Anterior cingulate cortex (tissue), 58 donors: ENCODE measurements around the gene PRDM4.

Experiments used
- DNase-seq, 58 donors: peaks; one replicate each; lab custom pipeline; 2025; lab: John Stamatoyannopoulos, UW

PRDM4 gene, protein sequence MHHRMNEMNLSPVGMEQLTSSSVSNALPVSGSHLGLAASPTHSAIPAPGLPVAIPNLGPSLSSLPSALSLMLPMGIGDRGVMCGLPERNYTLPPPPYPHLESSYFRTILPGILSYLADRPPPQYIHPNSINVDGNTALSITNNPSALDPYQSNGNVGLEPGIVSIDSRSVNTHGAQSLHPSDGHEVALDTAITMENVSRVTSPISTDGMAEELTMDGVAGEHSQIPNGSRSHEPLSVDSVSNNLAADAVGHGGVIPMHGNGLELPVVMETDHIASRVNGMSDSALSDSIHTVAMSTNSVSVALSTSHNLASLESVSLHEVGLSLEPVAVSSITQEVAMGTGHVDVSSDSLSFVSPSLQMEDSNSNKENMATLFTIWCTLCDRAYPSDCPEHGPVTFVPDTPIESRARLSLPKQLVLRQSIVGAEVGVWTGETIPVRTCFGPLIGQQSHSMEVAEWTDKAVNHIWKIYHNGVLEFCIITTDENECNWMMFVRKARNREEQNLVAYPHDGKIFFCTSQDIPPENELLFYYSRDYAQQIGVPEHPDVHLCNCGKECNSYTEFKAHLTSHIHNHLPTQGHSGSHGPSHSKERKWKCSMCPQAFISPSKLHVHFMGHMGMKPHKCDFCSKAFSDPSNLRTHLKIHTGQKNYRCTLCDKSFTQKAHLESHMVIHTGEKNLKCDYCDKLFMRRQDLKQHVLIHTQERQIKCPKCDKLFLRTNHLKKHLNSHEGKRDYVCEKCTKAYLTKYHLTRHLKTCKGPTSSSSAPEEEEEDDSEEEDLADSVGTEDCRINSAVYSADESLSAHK

GRCh38 chr12:107760809-107761501 is at the start of gene PRDM4:
TSS of gene PRDM4 (minus strand) at chr12:107761137. CDS start at chr12:107760515, 622 bp downstream.
- DNase-seq = peak; percentile 45 to 95 (median 88)

DNA sequence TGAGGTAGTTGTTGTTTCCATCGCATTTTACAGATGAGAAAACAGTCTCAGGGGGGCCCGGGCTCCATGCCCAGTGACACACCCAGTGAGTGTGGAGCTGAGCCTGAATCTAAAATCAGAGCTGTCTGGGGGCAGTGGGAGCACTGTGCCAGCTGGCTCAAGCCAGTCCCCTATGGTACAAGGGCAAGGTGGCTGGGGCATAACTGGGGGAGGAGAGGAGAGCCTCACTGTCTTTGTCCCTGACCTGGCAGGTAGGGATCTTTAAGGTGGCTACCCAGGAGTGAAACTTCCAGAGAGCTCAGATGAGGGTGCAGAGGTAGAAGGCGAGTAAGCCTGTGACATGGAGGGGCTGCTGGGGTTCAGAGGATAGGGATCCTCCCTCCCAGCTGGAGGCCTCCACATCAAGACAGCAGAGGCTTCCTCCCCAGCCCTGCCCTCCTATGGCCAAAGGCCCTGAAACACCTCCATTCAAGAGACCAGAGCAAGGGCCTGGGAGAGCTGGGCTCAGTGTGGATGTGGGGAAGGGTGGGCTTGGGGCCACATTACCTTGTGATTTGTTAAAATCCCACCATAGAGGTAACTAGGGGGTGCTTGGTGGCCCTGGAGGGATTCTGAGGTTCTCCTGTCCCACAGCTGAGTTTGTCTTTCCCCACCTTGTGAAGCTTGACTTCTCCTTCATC is 46.7 kb upstream of the PRDM4 start:
- DNase-seq = no peak

DNA sequence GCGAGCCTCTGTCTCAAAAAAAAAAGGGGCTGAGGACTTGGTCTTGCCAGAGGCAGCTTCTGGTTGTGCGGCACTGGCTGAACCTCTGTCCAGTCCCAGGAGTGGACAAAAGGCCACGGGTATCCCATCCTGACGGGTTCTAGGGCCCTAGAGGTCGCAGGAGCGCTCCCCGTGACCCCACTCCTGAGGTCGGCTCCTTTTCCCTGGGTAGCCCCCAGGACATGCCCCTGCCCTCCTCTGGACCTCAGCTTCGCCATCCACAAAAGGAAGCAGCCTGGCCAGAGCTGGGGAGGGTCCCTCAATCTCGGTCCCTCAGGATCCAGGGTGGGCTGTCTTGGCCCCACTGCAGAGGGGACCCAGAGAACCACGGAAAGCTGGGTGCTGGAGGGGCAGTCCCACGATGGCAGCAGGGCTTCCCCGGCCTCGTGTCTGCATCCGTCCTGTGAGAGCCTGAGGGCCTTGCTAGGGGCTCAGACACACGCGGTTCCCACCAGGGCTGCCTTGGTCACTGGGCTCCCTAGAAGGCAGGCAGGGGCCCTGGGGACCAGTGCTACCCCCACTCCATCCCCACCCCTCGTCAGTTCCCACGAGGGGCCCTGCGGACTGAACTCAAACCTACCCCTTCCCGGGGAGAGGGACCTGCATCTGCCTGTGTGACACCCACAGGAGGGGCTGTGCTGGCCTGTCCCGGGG is 44.7 kb upstream of the PRDM4 start:
- no peak for DNase-seq

GRCh38 chr12:107803092-107803491 is 42.2 kb upstream of the PRDM4 start:
- DNase-seq = no peak

DNA sequence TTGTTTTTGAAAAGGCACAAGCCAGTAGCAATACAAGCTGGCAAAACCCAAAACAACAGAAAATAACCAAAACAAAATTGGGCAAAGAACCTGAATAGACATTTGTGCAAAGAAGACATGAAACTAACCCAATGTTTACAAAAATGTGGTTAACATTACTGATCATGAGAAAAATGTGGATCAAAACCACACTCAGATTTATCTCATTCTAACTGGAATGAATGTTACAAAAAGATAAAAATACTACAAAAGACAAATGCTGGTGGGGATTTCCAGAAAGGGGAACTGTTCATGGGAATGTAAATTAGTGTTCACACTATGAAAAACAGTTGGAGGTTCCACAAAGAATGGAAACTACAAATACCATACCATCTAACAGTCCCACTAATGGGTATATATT is 40.2 kb upstream of the PRDM4 start:
- DNase-seq = no peak

DNA sequence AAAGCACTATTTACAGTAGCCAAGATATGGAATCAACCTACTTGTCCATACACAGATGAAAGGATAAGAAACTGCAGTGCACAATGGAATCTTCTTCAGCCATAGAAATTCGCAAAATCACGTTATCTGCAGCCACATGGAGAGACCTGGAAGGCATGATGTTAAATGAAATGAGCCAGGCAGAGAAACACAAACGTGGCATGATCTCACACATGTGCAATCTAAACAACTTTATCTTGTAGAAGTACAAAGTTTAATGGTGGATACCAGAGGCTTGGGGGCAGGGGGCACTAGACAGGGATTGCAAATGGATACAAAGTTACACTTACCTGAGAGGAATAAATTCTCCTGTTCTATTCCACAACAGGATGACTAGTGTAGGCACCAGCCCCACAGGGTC is 37.6 kb upstream of the PRDM4 start:
- no peak for DNase-seq

DNA sequence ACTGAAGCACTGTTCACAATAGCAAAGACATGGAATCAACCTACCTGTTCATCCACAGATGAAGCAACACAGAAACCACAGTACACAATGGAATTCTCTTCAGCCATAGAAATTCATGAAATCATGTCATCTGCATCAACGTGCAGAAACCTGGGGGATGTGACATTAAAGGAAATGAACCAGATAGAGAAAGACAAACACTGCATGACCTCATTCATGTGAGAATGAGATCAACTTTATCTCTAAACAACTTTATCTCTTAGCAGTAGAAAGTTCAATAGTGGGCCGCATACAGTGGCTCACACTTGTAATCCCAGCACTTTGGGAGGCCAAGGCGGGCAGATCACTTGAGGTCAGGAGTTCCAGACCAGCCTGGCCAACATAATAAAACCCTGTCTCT is 33.5 kb upstream of the PRDM4 start:
- no peak for DNase-seq

- no peak for DNase-seq
Observed at GRCh38 chr12:107791465-107792089, 30.6 kb upstream of the PRDM4 start.

GRCh38 chr12:107788690-107789458 is 27.9 kb upstream of the PRDM4 start:
- DNase-seq = no peak

DNA sequence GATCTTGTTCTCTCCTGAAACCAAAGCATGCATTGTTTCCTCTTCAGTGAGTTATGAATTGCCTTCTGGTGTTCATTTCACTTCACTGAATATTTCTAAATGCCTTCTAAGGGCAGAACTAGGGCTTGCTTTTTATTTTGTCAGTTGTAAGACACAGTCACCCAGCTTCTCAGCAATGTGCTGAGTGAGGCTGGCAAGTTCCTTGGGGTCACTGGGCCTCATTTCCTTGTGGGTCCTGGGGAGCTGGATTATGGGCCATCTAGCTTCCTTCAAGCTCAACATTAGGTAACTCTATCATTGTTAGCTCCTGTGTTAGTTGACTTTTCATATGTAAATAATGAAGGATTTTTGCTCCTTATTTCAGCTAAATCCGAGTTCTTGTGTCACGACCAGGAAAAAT is 27.3 kb upstream of the PRDM4 start:
- DNase-seq = no peak

DNA sequence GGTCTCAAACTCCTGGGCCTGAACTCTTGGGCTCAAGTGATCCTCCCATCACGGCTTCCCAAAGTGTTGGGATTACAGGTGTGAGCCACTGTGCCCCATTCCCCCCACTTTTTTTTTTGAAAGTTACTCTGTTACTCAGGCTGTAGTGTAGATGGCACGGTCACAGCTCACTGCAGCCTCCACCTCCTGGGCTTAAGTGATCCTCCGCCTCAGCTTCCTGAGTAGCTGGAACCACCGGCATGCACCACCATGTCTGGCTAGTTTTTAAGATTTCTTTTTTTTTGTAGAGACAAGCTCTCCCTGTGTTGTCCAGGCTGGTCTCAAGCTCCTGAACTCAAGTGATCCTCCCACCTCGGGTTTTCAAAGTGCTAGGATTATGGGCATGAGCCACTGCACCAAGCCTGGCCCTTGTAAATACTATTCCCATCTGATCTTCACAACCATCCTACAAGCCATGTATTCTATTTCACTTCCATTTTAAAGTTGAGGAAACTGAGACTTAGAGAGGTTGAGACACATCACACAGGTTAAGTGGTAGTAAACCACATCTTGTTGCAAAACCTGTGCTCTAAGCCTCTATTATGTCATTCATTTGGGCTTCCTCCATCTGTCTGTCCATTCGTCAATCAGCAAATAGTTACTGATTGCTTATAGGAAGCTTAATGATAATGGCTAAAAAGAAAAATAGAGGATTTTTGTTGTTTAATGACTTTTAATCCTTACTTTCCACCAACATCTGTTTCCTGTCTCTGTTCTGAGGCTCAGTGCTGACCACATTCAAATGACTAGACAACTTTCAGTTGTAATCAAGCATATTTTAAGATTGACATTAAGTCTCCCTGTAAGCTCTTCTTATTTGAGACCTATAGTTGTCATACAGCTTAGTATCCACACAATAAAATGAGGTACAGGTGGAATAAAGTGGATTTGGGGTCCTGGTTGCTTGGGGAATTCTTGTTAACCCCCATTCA is 22.8 kb upstream of the PRDM4 start:
- DNase-seq = no peak

DNA sequence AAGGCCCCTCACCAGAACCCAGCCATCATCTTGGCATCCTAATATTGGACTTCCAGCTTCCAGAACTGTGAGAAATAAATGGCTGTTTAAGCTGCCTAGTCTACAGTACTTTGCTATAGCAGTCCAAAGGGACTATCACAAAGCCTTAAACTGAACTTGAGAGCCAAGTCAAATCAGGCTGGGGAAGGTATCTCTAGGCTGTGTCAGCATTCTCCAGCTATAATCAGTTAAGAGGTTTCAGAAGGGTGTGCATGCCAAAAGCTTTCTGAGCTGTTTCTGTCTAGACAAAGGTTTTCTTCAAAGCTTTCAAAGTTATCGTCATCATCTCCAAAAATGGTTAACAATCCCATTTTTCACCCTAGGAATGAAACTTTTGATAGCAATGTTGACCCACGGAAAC is 21.1 kb upstream of the PRDM4 start:
- DNase-seq = no peak

GRCh38 chr12:107780298-107780697 is 19.4 kb upstream of the PRDM4 start:
- peak in 1 of 58 donors; percentile 1 for DNase-seq

GRCh38 chr12:107779077-107779831 is 18.3 kb upstream of the PRDM4 start:
- peak in 1 of 58 donors; percentile 16 for DNase-seq

DNA sequence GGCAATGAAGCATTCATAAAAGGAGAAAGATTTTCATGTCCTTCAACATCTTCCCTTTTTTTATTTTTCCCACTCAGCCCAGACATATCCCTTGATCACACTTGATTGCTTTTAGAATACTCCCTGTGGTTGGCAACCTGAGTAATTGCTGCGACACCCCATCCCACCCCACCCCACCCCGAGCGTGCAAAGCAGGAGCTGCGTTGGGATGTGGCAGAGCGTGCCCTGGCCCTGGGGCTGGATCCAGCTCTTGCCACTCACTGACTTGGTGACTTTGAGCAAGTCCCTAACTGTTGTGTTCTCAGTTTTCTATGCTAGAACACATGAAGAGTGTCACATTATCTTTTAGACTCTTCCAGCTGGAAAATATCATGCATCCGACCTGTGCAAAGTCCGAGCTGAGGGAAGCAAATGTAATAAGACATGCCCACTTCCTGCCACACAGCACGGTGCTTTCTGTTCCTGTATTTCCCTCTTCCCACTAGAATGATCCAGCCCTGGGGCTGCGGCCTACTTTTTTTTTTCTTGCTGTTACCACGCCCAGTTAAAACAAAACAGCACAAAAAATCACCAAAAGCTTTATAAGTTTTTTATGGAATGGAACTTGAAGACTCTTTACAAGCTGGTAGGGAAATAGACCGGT is 17.6 kb upstream of the PRDM4 start:
- peak in 1 of 58 donors; percentile 2 for DNase-seq

- no peak for DNase-seq
Observed at GRCh38 chr12:107776171-107776570, 15.2 kb upstream of the PRDM4 start.
